Measurements from ENCODE around the gene TMEM62.

TMEM62 gene

GRCh38 chr15:43111354-43111753, 22.0 kb upstream of the TMEM62 start:
- TF ChIP-seq, protein P1, sequence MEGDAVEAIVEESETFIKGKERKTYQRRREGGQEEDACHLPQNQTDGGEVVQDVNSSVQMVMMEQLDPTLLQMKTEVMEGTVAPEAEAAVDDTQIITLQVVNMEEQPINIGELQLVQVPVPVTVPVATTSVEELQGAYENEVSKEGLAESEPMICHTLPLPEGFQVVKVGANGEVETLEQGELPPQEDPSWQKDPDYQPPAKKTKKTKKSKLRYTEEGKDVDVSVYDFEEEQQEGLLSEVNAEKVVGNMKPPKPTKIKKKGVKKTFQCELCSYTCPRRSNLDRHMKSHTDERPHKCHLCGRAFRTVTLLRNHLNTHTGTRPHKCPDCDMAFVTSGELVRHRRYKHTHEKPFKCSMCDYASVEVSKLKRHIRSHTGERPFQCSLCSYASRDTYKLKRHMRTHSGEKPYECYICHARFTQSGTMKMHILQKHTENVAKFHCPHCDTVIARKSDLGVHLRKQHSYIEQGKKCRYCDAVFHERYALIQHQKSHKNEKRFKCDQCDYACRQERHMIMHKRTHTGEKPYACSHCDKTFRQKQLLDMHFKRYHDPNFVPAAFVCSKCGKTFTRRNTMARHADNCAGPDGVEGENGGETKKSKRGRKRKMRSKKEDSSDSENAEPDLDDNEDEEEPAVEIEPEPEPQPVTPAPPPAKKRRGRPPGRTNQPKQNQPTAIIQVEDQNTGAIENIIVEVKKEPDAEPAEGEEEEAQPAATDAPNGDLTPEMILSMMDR (IDR thresholded peaks at IDR 0.05; ENCODE audit: poor library complexity, severe bottlenecking): no peak
- DNase-seq (ENCODE audit: low spot score): no peak
- Histone ChIP-seq H3K4me3 (ENCODE audit: severe bottlenecking) (no peak overlapping the region), H3K27me3 (ENCODE audit: insufficient read depth, poor library complexity, severe bottlenecking) (no peaks in the 10 kb centered on the region), H3K36me3 (ENCODE audit: low read depth) (no peaks in the 10 kb centered on the region), H3K27ac (ENCODE audit: poor library complexity, severe bottlenecking) (no peak overlapping the region), H3K9me3 (ENCODE audit: severe bottlenecking) (no peaks in the 10 kb centered on the region), H3K4me1 (ENCODE audit: insufficient read depth, poor library complexity, severe bottlenecking) (peaks cover 6% of the 10 kb centered on the region)
- no peak for ATAC-seq (ENCODE audit: low read depth)

GRCh38 chr15:43118286-43118685, 15.1 kb upstream of the TMEM62 start:
- ATAC-seq (ENCODE audit: low read depth) (no peak), DNase-seq (ENCODE audit: low spot score) (no peak)
- no peaks in the 10 kb centered on the region for H3K27me3 ChIP-seq (ENCODE audit: insufficient read depth, poor library complexity, severe bottlenecking)
- TF ChIP-seq, protein P1 (IDR thresholded peaks at IDR 0.05; ENCODE audit: poor library complexity, severe bottlenecking): no peak
- no peaks in the 10 kb centered on the region for H3K36me3 ChIP-seq (ENCODE audit: low read depth)
- H3K4me3 ChIP-seq (ENCODE audit: severe bottlenecking): no peak overlapping the region
- no peaks in the 10 kb centered on the region for H3K9me3 ChIP-seq (ENCODE audit: severe bottlenecking)
- H3K27ac ChIP-seq (ENCODE audit: poor library complexity, severe bottlenecking): no peak overlapping the region
- H3K4me1 ChIP-seq (ENCODE audit: insufficient read depth, poor library complexity, severe bottlenecking): no peaks in the 10 kb centered on the region

GRCh38 chr15:43118829-43119228, 14.6 kb upstream of the TMEM62 start:
- Histone ChIP-seq H3K4me3 (ENCODE audit: severe bottlenecking) (no peak overlapping the region), H3K9me3 (ENCODE audit: severe bottlenecking) (no peaks in the 10 kb centered on the region), H3K27ac (ENCODE audit: poor library complexity, severe bottlenecking) (no peak overlapping the region), H3K36me3 (ENCODE audit: low read depth) (no peaks in the 10 kb centered on the region), H3K27me3 (ENCODE audit: insufficient read depth, poor library complexity, severe bottlenecking) (no peaks in the 10 kb centered on the region), H3K4me1 (ENCODE audit: insufficient read depth, poor library complexity, severe bottlenecking) (no peaks in the 10 kb centered on the region)
- DNase-seq (ENCODE audit: low spot score) (no peak), ATAC-seq (ENCODE audit: low read depth) (no peak)
- TF ChIP-seq, protein P1 (IDR thresholded peaks at IDR 0.05; ENCODE audit: poor library complexity, severe bottlenecking): no peak

DNA sequence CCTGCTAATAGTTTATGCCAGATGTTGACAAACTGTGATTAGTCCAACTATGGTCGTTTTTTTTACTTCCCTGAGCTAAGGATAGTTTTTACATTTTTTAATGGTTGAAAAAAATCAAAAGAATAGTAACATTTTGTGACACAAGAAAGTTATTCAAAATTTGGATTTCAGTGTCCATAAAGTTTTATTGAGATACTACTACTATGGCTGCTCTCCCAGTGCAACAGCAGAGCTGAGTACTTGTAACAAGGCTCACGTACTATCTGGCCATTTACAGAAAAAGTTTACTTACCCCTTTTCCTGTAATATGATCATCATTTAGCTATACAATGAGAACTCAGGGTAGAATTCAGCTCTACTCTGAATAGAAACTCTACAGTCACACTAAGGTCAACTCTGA, 11.5 kb upstream of the TMEM62 start:
- ATAC-seq (ENCODE audit: low read depth) (no peak), DNase-seq (ENCODE audit: low spot score) (no peak)
- no peak overlapping the region for H3K27ac ChIP-seq (ENCODE audit: poor library complexity, severe bottlenecking)
- TF ChIP-seq, protein P1 (IDR thresholded peaks at IDR 0.05; ENCODE audit: poor library complexity, severe bottlenecking): no peak
- no peaks in the 10 kb centered on the region for H3K27me3 ChIP-seq (ENCODE audit: insufficient read depth, poor library complexity, severe bottlenecking)
- no peaks in the 10 kb centered on the region for H3K4me1 ChIP-seq (ENCODE audit: insufficient read depth, poor library complexity, severe bottlenecking)
- H3K9me3 ChIP-seq (ENCODE audit: severe bottlenecking): no peaks in the 10 kb centered on the region
- no peaks in the 10 kb centered on the region for H3K36me3 ChIP-seq (ENCODE audit: low read depth)
- H3K4me3 ChIP-seq (ENCODE audit: severe bottlenecking): no peak overlapping the region

DNA sequence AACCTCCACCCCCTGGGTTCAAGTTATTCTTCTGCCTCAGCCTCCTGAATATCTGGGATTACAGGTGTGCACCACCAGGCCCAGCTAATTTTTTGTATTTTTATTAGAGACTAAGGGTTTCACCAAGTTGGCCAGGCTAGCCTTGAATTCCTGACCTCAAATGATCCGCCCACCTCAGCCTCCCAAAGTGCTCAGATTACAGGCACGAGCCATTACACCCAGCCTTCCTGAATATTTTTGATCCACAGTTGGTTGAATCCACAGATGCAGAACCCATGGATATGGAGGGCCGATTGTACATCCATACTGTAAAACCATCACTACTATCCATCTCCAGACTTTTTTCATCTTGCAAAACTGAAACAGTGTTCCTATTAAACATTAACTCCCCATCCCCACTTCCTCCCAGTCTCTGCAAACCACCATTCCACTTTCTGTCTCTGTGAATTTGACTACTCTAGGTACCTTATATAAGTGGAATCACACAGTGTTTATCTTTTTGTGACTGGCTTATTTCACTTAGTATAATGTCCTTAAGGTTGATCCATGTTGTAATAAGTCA, 8.2 kb upstream of the TMEM62 start:
- Histone ChIP-seq H3K27me3 (ENCODE audit: insufficient read depth, poor library complexity, severe bottlenecking) (no peaks in the 10 kb centered on the region), H3K9me3 (ENCODE audit: severe bottlenecking) (no peaks in the 10 kb centered on the region), H3K27ac (ENCODE audit: poor library complexity, severe bottlenecking) (no peak overlapping the region), H3K4me1 (ENCODE audit: insufficient read depth, poor library complexity, severe bottlenecking) (no peaks in the 10 kb centered on the region), H3K36me3 (ENCODE audit: low read depth) (no peaks in the 10 kb centered on the region), H3K4me3 (ENCODE audit: severe bottlenecking) (no peak overlapping the region)
- DNase-seq (ENCODE audit: low spot score): no peak
- ATAC-seq (ENCODE audit: low read depth): no peak
- TF ChIP-seq, protein P1 (IDR thresholded peaks at IDR 0.05; ENCODE audit: poor library complexity, severe bottlenecking): no peak
